Measurements from ENCODE around the gene RNF19B.

The RNF19B gene

DNA sequence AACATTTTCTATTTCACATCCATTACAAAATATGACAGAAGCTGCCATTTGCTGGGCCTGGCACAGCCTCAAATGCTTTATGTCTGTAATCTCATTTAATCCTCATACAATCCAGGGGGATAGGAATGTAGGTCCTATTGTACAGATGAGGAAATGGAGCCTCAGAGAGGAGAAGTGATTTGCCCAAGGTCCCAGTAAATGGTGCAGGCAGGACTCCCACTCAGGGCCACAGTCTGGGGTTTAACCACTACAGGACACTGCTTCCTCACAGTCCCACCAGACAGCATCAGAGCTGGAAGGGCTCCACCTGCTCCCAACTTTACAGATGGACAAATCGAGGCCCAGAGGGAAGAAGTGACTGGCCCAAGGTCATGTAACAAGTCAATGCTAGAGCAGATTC is 20.6 kb upstream of the RNF19B start:
- Histone ChIP-seq H3K27ac (replicated peaks) (no peak overlapping the region), H3K27me3 (ENCODE audit: insufficient read depth, poor library complexity, severe bottlenecking) (no peaks in the 10 kb centered on the region), H3K4me3 (replicated peaks; ENCODE audit: insufficient read depth, low read length) (no peak overlapping the region)
- DNase-seq (ENCODE audit: low read depth in 1 of 2, low spot score in 1 of 2), result no peak
- TF ChIP-seq, protein P1, sequence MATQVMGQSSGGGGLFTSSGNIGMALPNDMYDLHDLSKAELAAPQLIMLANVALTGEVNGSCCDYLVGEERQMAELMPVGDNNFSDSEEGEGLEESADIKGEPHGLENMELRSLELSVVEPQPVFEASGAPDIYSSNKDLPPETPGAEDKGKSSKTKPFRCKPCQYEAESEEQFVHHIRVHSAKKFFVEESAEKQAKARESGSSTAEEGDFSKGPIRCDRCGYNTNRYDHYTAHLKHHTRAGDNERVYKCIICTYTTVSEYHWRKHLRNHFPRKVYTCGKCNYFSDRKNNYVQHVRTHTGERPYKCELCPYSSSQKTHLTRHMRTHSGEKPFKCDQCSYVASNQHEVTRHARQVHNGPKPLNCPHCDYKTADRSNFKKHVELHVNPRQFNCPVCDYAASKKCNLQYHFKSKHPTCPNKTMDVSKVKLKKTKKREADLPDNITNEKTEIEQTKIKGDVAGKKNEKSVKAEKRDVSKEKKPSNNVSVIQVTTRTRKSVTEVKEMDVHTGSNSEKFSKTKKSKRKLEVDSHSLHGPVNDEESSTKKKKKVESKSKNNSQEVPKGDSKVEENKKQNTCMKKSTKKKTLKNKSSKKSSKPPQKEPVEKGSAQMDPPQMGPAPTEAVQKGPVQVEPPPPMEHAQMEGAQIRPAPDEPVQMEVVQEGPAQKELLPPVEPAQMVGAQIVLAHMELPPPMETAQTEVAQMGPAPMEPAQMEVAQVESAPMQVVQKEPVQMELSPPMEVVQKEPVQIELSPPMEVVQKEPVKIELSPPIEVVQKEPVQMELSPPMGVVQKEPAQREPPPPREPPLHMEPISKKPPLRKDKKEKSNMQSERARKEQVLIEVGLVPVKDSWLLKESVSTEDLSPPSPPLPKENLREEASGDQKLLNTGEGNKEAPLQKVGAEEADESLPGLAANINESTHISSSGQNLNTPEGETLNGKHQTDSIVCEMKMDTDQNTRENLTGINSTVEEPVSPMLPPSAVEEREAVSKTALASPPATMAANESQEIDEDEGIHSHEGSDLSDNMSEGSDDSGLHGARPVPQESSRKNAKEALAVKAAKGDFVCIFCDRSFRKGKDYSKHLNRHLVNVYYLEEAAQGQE (IDR thresholded peaks at IDR 0.05; ENCODE audit: insufficient replicate concordance, low read depth), result no peak
- TF ChIP-seq POLR2AphosphoS5 (IDR thresholded peaks at IDR 0.05; ENCODE audit: low read depth) (no peak), GABPA (IDR thresholded peaks at IDR 0.05; ENCODE audit: low read depth) (no peak), SPI1 (IDR thresholded peaks at IDR 0.05; ENCODE audit: borderline replicate concordance, low read depth) (no peak)
- TF ChIP-seq, protein P2, sequence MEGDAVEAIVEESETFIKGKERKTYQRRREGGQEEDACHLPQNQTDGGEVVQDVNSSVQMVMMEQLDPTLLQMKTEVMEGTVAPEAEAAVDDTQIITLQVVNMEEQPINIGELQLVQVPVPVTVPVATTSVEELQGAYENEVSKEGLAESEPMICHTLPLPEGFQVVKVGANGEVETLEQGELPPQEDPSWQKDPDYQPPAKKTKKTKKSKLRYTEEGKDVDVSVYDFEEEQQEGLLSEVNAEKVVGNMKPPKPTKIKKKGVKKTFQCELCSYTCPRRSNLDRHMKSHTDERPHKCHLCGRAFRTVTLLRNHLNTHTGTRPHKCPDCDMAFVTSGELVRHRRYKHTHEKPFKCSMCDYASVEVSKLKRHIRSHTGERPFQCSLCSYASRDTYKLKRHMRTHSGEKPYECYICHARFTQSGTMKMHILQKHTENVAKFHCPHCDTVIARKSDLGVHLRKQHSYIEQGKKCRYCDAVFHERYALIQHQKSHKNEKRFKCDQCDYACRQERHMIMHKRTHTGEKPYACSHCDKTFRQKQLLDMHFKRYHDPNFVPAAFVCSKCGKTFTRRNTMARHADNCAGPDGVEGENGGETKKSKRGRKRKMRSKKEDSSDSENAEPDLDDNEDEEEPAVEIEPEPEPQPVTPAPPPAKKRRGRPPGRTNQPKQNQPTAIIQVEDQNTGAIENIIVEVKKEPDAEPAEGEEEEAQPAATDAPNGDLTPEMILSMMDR (IDR thresholded peaks at IDR 0.05; ENCODE audit: insufficient read depth, low read length), result no peak

DNA sequence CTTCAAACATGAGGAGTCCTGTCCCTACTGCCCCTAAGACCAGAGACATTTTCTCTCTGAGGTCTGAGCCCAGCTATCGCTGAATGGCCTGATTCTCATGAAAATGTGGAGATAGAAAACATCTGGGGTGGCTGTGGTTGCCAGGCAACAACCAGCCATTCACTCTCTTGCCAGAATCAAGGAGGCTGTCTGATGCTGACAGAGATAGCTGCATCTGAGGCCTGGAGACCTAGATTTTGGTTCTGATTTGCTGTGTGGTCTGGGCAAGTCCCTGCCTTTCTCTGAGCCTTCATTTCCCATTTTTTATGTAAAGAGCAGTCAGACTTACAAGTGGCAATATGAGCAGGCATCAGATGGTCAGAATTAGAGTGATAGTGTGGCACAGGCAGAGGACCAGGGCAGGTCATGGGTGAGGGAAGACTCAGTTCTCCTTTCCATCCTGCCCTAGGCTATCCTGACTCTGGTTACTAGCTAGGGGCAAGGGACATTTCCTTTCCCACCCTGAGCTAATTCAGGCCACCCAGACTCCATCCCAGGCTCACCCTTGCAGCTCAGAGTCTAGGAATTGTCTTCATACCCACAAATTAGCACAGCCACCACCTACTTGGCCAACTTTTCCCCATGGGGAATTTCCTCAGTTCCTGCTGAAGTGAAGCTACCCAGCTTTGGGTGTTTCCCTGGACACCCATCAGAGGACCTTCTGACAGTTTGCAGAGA is 20.0 kb upstream of the RNF19B start:
- Histone ChIP-seq H3K27ac (replicated peaks) (no peak overlapping the region), H3K4me3 (replicated peaks; ENCODE audit: insufficient read depth, low read length) (no peak overlapping the region)
- no peak for DNase-seq (ENCODE audit: low read depth in 1 of 2, low spot score in 1 of 2)

DNA sequence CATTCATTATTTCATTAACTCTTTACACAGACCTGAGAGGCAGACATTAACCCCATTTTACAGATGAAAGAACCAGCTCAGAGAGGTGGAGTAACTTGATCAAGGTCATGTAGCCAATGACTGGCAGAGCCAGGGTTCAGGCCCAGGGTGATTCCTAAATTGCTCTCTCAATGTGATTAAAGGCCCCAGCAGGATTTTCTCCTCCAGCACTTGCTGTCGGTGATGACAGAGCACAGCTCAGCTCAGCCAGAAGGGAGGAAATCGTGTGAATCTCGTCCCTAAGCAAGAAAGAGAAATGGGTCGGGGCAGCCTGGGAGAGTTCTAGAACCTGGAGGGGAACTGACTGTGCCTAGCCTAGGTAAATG is 19.5 kb upstream of the RNF19B start:
- TF ChIP-seq, protein P2 (IDR thresholded peaks at IDR 0.05; ENCODE audit: insufficient read depth, low read length), result no peak
- TF ChIP-seq POLR2AphosphoS5 (IDR thresholded peaks at IDR 0.05; ENCODE audit: low read depth) (no peak), GABPA (IDR thresholded peaks at IDR 0.05; ENCODE audit: low read depth) (no peak), SPI1 (IDR thresholded peaks at IDR 0.05; ENCODE audit: borderline replicate concordance, low read depth) (no peak)
- TF ChIP-seq, protein P1 (IDR thresholded peaks at IDR 0.05; ENCODE audit: insufficient replicate concordance, low read depth), result no peak
- Histone ChIP-seq H3K4me3 (replicated peaks; ENCODE audit: insufficient read depth, low read length) (no peak overlapping the region), H3K27ac (replicated peaks) (no peak overlapping the region), H3K27me3 (ENCODE audit: insufficient read depth, poor library complexity, severe bottlenecking) (no peaks in the 10 kb centered on the region)
- DNase-seq (ENCODE audit: low read depth in 1 of 2, low spot score in 1 of 2), result no peak

More for the DNA sequence above, 20.0 kb upstream of the RNF19B start:
- H3K27me3 ChIP-seq (ENCODE audit: insufficient read depth, poor library complexity, severe bottlenecking), result no peaks in the 10 kb centered on the region
- TF ChIP-seq POLR2AphosphoS5 (IDR thresholded peaks at IDR 0.05; ENCODE audit: low read depth) (no peak), SPI1 (IDR thresholded peaks at IDR 0.05; ENCODE audit: borderline replicate concordance, low read depth) (no peak), GABPA (IDR thresholded peaks at IDR 0.05; ENCODE audit: low read depth) (no peak)
- TF ChIP-seq, protein P1 (IDR thresholded peaks at IDR 0.05; ENCODE audit: insufficient replicate concordance, low read depth), result no peak
- TF ChIP-seq, protein P2 (IDR thresholded peaks at IDR 0.05; ENCODE audit: insufficient read depth, low read length), result no peak

Data from HL-60 (cell line).